Measurements from ENCODE around the gene SDHAF2.

DNA sequence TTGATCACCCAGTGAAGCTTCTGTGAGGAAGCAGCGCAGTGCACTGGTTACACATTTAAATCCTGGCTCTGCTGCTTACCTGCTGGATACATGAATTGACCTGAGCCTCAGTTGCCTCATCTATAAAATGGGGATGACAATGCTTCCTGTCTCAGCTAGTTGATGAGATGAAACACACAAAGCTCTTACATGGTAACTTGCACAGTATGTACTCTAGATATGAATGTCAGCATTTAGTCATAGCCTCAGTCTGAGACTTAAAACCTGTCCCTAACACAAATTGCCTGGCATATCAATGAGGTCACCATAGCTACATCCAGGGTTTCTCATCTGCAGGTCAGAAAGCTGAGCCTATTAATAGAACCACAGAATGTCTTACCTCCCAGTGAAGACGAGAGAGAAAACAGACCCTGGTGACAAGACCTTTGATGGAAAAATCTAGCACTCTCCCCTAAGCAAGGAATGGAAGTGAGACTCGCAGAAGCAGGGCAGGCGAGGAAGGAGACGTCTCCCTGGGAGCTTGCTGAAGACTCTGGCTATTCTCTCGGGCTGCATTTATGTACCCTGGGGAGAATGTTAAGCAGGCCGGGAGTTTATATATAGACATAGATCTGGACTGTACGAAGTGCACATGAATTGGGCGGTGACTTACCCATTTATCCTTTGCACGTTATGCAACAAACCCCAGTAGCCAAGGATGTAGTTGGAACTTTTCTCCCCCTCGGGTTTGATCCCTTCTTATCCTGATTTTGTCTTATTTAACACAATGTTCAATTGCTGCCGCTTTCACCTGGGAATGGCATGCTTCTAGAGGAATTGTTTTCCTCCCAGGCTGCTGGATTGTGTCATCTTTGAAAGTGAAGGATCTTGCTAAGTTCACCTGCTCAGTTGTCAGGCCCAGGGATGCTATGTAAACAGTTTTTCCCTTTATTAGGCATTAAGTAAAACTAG, 18.0 kb downstream of the SDHAF2 start:
- no peak for TF ChIP-seq CTCF (IDR thresholded peaks at IDR 0.05)
- no peak for TF ChIP-seq POLR2A (IDR thresholded peaks at IDR 0.05)
- no peak for TF ChIP-seq POLR2AphosphoS5 (IDR thresholded peaks at IDR 0.05)
- TF ChIP-seq EP300 (IDR thresholded peaks at IDR 0.05), result no peak

Measured in upper lobe of left lung (tissue), 4 donors.